ENCODE measurements around the gene SPC25. TPM values are rescaled to one million over a fixed set of nuclear protein-coding genes. Genes with fewer than 3 reads are reported as not detected.
A peak's percentile ranks its signal among the peaks of the same experiment; 100 is the strongest.

The SPC25 gene
- total and polyA plus RNA-seq, 11 donors: 0.14 to 3.8 (median 0.65) TPM; not detected in 5

DNA sequence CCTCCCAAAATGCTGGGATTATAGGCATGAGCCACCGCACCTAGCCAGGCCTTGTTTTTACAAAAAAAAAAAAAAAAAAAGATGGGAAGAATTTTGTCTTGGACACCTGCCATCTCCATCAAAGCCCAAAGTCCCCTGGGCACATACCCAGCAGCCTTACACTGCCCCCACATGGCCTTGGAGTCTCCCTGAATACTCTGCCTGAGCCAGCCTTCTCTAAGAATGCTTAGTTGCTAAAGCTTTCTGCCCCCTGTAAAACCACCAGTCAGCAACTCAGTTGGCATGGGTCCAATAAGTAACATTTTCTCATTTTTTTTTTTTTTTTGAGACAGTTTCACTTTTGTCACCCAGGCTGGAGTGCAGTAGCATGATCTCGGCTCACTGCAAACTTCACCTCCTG lies 40.6 kb downstream of the SPC25 start:
- intact Hi-C loops (cut with DNase I): loop anchor here in 8 of 10 donors (1.0 to 10.0 kb wide), 5 partner anchors 72 to 77 kb away; no protein-coding TSS in a partner anchor
- Histone ChIP-seq H3K4me1 (no peaks in the 10 kb centered on the region), H3K9me3 (no peaks in the 10 kb centered on the region), H3K27ac (no peak overlapping the region), H3K27me3 (no peaks in the 10 kb centered on the region), H3K36me3 (peaks cover 0 to 46% (median 13%) of the 10 kb centered on the region in 9 donors), H3K4me3 (no peak overlapping the region)
- WGBS, 4 donors: 65 to 71% (median 66%) methylated on average over 2 of the region's 2 CpGs
- TF ChIP-seq POLR2A (IDR thresholded peaks at IDR 0.05) (no peak), CTCF (IDR thresholded peaks at IDR 0.05) (peak; percentile 21 to 55 (median 34))
- peak in 3 of 5 donors; percentile 26 to 50 (median 39) for DNase-seq
- ATAC-seq: peak in 3 of 4 donors; percentile 56 to 82 (median 72)

DNA sequence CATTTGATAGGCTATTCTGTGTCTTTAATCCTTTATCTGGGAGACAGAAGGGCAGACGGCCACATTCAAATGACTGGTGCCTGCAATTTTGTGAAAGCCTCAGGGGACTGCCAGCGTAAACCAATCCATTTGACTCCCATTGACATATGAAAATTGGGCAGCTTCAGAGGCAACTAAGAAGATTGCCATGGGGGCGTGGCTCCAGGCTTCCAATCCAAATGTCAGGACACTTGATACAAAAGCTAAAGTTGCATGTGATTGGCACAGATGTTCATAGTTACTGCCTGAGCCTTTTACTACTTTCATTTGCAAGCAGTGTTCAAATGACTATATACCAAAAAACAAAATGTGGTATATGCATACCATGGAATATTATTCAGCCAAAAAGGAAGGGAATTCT lies 42.0 kb downstream of the SPC25 start:
- ATAC-seq: no peak

DNA sequence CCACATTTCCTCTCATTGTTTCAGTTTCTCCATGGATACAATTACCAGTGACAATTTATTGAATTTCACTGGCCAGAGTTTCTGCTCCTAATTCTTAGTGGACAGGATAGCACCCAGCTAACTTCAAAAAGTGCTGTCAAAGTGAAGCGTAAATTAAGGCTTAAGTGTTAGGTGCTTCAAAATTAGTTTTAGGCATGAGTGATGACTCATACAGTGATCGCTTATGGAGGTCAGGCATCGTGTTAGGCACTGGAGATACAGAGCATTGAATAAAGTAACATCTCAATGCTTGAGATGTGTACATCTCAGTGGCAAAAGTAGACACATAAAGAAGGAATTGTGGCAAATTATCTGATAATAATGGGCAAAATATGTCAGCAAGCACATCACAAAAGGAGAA lies 47.0 kb downstream of the SPC25 start:
- ATAC-seq: no peak
- H3K4me3 ChIP-seq: no peak overlapping the region
- TF ChIP-seq CTCF (IDR thresholded peaks at IDR 0.05): no peak
- no peak for TF ChIP-seq POLR2A (IDR thresholded peaks at IDR 0.05)
- intact Hi-C loops (cut with DNase I): loop anchor here in 1 of 10 donors (10.0 kb wide), 1 partner anchor 68 kb away; no protein-coding TSS in a partner anchor
- H3K36me3 ChIP-seq: peaks cover 0 to 54% (median 8%) of the 10 kb centered on the region in 9 donors
- DNase-seq: no peak
- H3K27me3 ChIP-seq: no peaks in the 10 kb centered on the region
- H3K4me1 ChIP-seq: peaks cover 0 to 4% (median 0%) of the 10 kb centered on the region in 12 donors
- no peaks in the 10 kb centered on the region for H3K9me3 ChIP-seq
- H3K27ac ChIP-seq: no peak overlapping the region
- WGBS, 4 donors: 89 to 96% (median 93%) methylated on average over 3 of the region's 3 CpGs

More for the DNA sequence above, 42.0 kb downstream of the SPC25 start:
- no peaks in the 10 kb centered on the region for H3K27me3 ChIP-seq
- intact Hi-C loops (cut with DNase I): loop anchor here in 2 of 10 donors (5.0 to 10.0 kb wide), 2 partner anchors 71 to 73 kb away; no protein-coding TSS in a partner anchor
- H3K36me3 ChIP-seq: peaks cover 0 to 49% (median 13%) of the 10 kb centered on the region in 9 donors
- WGBS, 4 donors: 78 to 91% (median 89%) methylated on average over 3 of the region's 3 CpGs
- DNase-seq: no peak
- H3K4me3 ChIP-seq: no peak overlapping the region
- no peak overlapping the region for H3K27ac ChIP-seq
- H3K4me1 ChIP-seq: no peaks in the 10 kb centered on the region
- TF ChIP-seq POLR2A (IDR thresholded peaks at IDR 0.05): no peak
- no peak for TF ChIP-seq CTCF (IDR thresholded peaks at IDR 0.05)
- no peaks in the 10 kb centered on the region for H3K9me3 ChIP-seq

DNA sequence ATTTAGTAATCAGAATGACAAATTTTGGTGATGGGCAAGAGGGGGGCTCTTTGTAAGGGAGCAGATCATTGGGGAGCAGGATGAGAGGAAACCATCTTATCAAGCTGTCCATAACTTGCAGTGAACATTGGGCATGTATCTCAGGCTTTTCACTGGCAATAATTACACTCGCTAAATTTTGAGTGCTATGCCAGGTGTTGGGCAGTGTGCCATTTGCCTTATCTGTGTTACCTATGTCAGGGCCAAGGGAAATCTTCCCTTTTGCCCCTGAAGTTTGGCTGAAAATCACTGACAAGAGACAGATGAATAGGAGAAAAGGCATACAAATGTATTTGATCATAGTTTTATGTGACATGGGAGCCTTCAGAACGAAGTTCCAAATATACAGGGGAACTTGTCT lies 48.8 kb downstream of the SPC25 start:
- Histone ChIP-seq H3K36me3 (peaks cover 0 to 71% (median 12%) of the 10 kb centered on the region in 9 donors), H3K4me3 (no peak overlapping the region), H3K9me3 (no peaks in the 10 kb centered on the region), H3K4me1 (peaks cover 0 to 4% (median 0%) of the 10 kb centered on the region in 12 donors), H3K27ac (no peak overlapping the region), H3K27me3 (no peaks in the 10 kb centered on the region)
- 62 to 80% (median 67%) methylated on average over 2 of the region's 2 CpGs for WGBS, 4 donors
- ATAC-seq (no peak), DNase-seq (no peak)
- TF ChIP-seq CTCF (IDR thresholded peaks at IDR 0.05) (no peak), POLR2A (IDR thresholded peaks at IDR 0.05) (no peak)
- intact Hi-C loops (cut with DNase I): loop anchor here in 1 of 10 donors (10.0 kb wide), 1 partner anchor 67 kb away; no protein-coding TSS in a partner anchor
